Daoy (cell line): ENCODE measurements around the gene RARA. TPM values are rescaled to one million over a fixed set of nuclear protein-coding genes. Genes with fewer than 3 reads are reported as not detected.
"Not testable (repeated sequence)": the region's sequence is repeated elsewhere in the genome, so short reads cannot be mapped to it uniquely, and the experiment has no call there.

Experiments
- DNase-seq: peaks from one replicate; pipeline ENCODE4 v3.0.0-alpha.2; 2015; ENCODE audit warnings: low read depth
- total RNA-seq: library from RNA; depleted of rRNA; stranded (reverse); fragments of >200 nt; shearing (Covaris generic); gene quantifications from 2 replicates; pipeline ENCODE4 v1.2.3, GENCODE V29; 2014; rRNA removed

Gene RARA
- total RNA-seq, 1 experiment from 2014 or later = 15.6 TPM

- DNase-seq = no peak
Observed at GRCh38 chr17:40374821-40375498, 66.0 kb downstream of the RARA start.

GRCh38 chr17:40375786-40376185, 66.8 kb downstream of the RARA start:
- not testable (repeated sequence) for DNase-seq

GRCh38 chr17:40376541-40376940, 67.6 kb downstream of the RARA start:
- DNase-seq = not testable (repeated sequence)

- no peak for DNase-seq
Observed at GRCh38 chr17:40377832-40378231, 68.9 kb downstream of the RARA start.

- DNase-seq = no peak
Observed at GRCh38 chr17:40378966-40379365, 70.0 kb downstream of the RARA start.

GRCh38 chr17:40382251-40382650, 73.3 kb downstream of the RARA start:
- DNase-seq = no peak

- DNase-seq = not testable (repeated sequence)
Observed at GRCh38 chr17:40386555-40386954, 77.6 kb downstream of the RARA start.

- peak; percentile 30 for DNase-seq
Observed at GRCh38 chr17:40399185-40399584, 90.2 kb downstream of the RARA start.

- no peak for DNase-seq
Observed at GRCh38 chr17:40402668-40403067, 93.7 kb downstream of the RARA start.

GRCh38 chr17:40404003-40404402, 95.0 kb downstream of the RARA start:
- no peak for DNase-seq

Other genes starting within 250 kb of the RARA start
- gene THRA, start 246.2 kb upstream of the RARA start, total RNA-seq = 4.4 and 7.7 TPM in 2 replicates
- gene NR1D1, start 208.6 kb upstream of the RARA start, total RNA-seq = 0.80 and 1.4 TPM in 2 replicates
- 46.5 and 52.5 TPM in 2 replicates for gene MSL1, start 187.2 kb upstream of the RARA start, total RNA-seq
- 47.8 and 56.5 TPM in 2 replicates for gene CASC3, start 168.6 kb upstream of the RARA start, total RNA-seq
- 0.51 and 1.2 TPM in 2 replicates for gene RAPGEFL1, start 131.7 kb upstream of the RARA start, total RNA-seq
- gene WIPF2, start 89.9 kb upstream of the RARA start, total RNA-seq = 4.9 and 6.3 TPM in 2 replicates
- 124 and 145 TPM in 2 replicates for gene CDC6, start 21.3 kb upstream of the RARA start, total RNA-seq
- not detected in 2 replicates for gene GJD3, start 55.6 kb downstream of the RARA start, total RNA-seq
- 372 and 402 TPM in 2 replicates for gene TOP2A, start 108.7 kb downstream of the RARA start, total RNA-seq
- gene IGFBP4, start 134.3 kb downstream of the RARA start, total RNA-seq = 67.4 and 68.8 TPM in 2 replicates
- 0.24 and 0.40 TPM in 2 replicates for gene TNS4, start 192.4 kb downstream of the RARA start, total RNA-seq